Measurements from ENCODE around the gene MMS19.

MMS19 gene

GRCh38 chr10:97454330-97455036, 43.7 kb downstream of the MMS19 start:
- H3K4me1 ChIP-seq, result no peaks in the 10 kb centered on the region
- no peaks in the 10 kb centered on the region for H3K9me3 ChIP-seq
- no peak overlapping the region for H3K4me3 ChIP-seq
- H3K27me3 ChIP-seq (ENCODE audit: low read depth), result no peaks in the 10 kb centered on the region
- in situ Hi-C loops (cut with MboI; ENCODE audit: low sequenced_read_pairs), result no loop called here
- DNase-seq (ENCODE audit: low spot score in 2 of 2), result no peak
- peaks cover 73% of the 10 kb centered on the region for H3K36me3 ChIP-seq (replicated peaks)

GRCh38 chr10:97452352-97452751, 45.9 kb downstream of the MMS19 start:
- in situ Hi-C loops (cut with MboI; ENCODE audit: low sequenced_read_pairs), result no loop called here
- DNase-seq (ENCODE audit: low spot score in 2 of 2), result no peak
- Histone ChIP-seq H3K9me3 (no peaks in the 10 kb centered on the region), H3K4me3 (no peak overlapping the region), H3K27me3 (ENCODE audit: low read depth) (no peaks in the 10 kb centered on the region), H3K36me3 (replicated peaks) (peaks cover 56% of the 10 kb centered on the region), H3K4me1 (peaks cover 8% of the 10 kb centered on the region; the same call in 1 of the 2 replicates)

GRCh38 chr10:97451605-97452004, 46.6 kb downstream of the MMS19 start:
- Histone ChIP-seq H3K4me1 (peaks cover 15% of the 10 kb centered on the region), H3K9me3 (no peaks in the 10 kb centered on the region), H3K36me3 (replicated peaks) (peaks cover 49% of the 10 kb centered on the region), H3K27me3 (ENCODE audit: low read depth) (no peaks in the 10 kb centered on the region), H3K4me3 (no peak overlapping the region)
- in situ Hi-C loops (cut with MboI; ENCODE audit: low sequenced_read_pairs), result no loop called here
- no peak for DNase-seq (ENCODE audit: low spot score in 2 of 2)

GRCh38 chr10:97450828-97451227, 47.4 kb downstream of the MMS19 start:
- in situ Hi-C loops (cut with MboI; ENCODE audit: low sequenced_read_pairs), result no loop called here
- peaks cover 41% of the 10 kb centered on the region for H3K36me3 ChIP-seq (replicated peaks)

GRCh38 chr10:97445722-97446639, 52.2 kb downstream of the MMS19 start, which contains the start of the genes EXOSC1 and ZDHHC16:
TSS of gene EXOSC1 (minus strand) at chr10:97446006. CDS start at chr10:97445985, 21 bp downstream.
TSS of gene ZDHHC16 (plus strand) at chr10:97446175. CDS start at chr10:97451676, 5,501 bp downstream.
- peak; percentile 95 to 98 for DNase-seq (ENCODE audit: low spot score in 2 of 2)
- peaks cover 21% of the 10 kb centered on the region for H3K4me1 ChIP-seq
- no peaks in the 10 kb centered on the region for H3K27me3 ChIP-seq (ENCODE audit: low read depth)
- H3K9me3 ChIP-seq, result no peaks in the 10 kb centered on the region
- peaks cover 17% of the 10 kb centered on the region for H3K36me3 ChIP-seq (replicated peaks)
- peak within 1 kb of the TSS; percentile 89 for H3K4me3 ChIP-seq
- in situ Hi-C loops (cut with MboI; ENCODE audit: low sequenced_read_pairs), result no loop called here

More at GRCh38 chr10:97450828-97451227, 47.4 kb downstream of the MMS19 start:
- peaks cover 17% of the 10 kb centered on the region for H3K4me1 ChIP-seq
- no peak for DNase-seq (ENCODE audit: low spot score in 2 of 2)
- H3K9me3 ChIP-seq, result no peaks in the 10 kb centered on the region
- H3K27me3 ChIP-seq (ENCODE audit: low read depth), result no peaks in the 10 kb centered on the region
- no peak overlapping the region for H3K4me3 ChIP-seq

- H3K27me3 ChIP-seq (ENCODE audit: low read depth), result no peaks in the 10 kb centered on the region
- in situ Hi-C loops (cut with MboI; ENCODE audit: low sequenced_read_pairs), result no loop called here
- H3K4me1 ChIP-seq, result peaks cover 21% of the 10 kb centered on the region
- DNase-seq (ENCODE audit: low spot score in 2 of 2), result no peak
- peaks cover 22% of the 10 kb centered on the region for H3K36me3 ChIP-seq (replicated peaks)
- peak overlapping the region; percentile 89 for H3K4me3 ChIP-seq
- H3K9me3 ChIP-seq, result no peaks in the 10 kb centered on the region
Observed at GRCh38 chr10:97445357-97445721, 52.9 kb downstream of the MMS19 start.

- H3K27me3 ChIP-seq (ENCODE audit: low read depth), result no peaks in the 10 kb centered on the region
- H3K4me1 ChIP-seq, result peaks cover 21% of the 10 kb centered on the region
- in situ Hi-C loops (cut with MboI; ENCODE audit: low sequenced_read_pairs), result no loop called here
- H3K36me3 ChIP-seq (replicated peaks), result peaks cover 26% of the 10 kb centered on the region
- H3K9me3 ChIP-seq, result no peaks in the 10 kb centered on the region
- no peak for DNase-seq (ENCODE audit: low spot score in 2 of 2)
- H3K4me3 ChIP-seq, result no peak overlapping the region
Observed at GRCh38 chr10:97444212-97444611, 54.0 kb downstream of the MMS19 start.

- Histone ChIP-seq H3K9me3 (no peaks in the 10 kb centered on the region), H3K36me3 (replicated peaks) (peaks cover 38% of the 10 kb centered on the region), H3K4me1 (peaks cover 14% of the 10 kb centered on the region), H3K4me3 (no peak overlapping the region), H3K27me3 (ENCODE audit: low read depth) (no peaks in the 10 kb centered on the region)
- in situ Hi-C loops (cut with MboI; ENCODE audit: low sequenced_read_pairs), result no loop called here
- DNase-seq (ENCODE audit: low spot score in 2 of 2), result no peak
Observed at GRCh38 chr10:97442277-97442676, 55.9 kb downstream of the MMS19 start.

GRCh38 chr10:97435211-97435610, 63.0 kb downstream of the MMS19 start:
- no peak for DNase-seq (ENCODE audit: low spot score in 2 of 2)
- Histone ChIP-seq H3K4me1 (no peaks in the 10 kb centered on the region), H3K4me3 (no peak overlapping the region), H3K9me3 (no peaks in the 10 kb centered on the region), H3K36me3 (replicated peaks) (peaks cover 75% of the 10 kb centered on the region), H3K27me3 (ENCODE audit: low read depth) (no peaks in the 10 kb centered on the region)
- in situ Hi-C loops (cut with MboI; ENCODE audit: low sequenced_read_pairs), result no loop called here

GRCh38 chr10:97434557-97434956, 63.7 kb downstream of the MMS19 start:
- Histone ChIP-seq H3K4me1 (no peaks in the 10 kb centered on the region), H3K4me3 (no peak overlapping the region), H3K27me3 (ENCODE audit: low read depth) (no peaks in the 10 kb centered on the region), H3K36me3 (replicated peaks) (peaks cover 79% of the 10 kb centered on the region), H3K9me3 (no peaks in the 10 kb centered on the region)
- in situ Hi-C loops (cut with MboI; ENCODE audit: low sequenced_read_pairs), result no loop called here
- no peak for DNase-seq (ENCODE audit: low spot score in 2 of 2)

GRCh38 chr10:97434055-97434454, 64.2 kb downstream of the MMS19 start:
- peaks cover 81% of the 10 kb centered on the region for H3K36me3 ChIP-seq (replicated peaks)
- H3K27me3 ChIP-seq (ENCODE audit: low read depth), result no peaks in the 10 kb centered on the region
- H3K9me3 ChIP-seq, result no peaks in the 10 kb centered on the region
- in situ Hi-C loops (cut with MboI; ENCODE audit: low sequenced_read_pairs), result no loop called here
- no peak overlapping the region for H3K4me3 ChIP-seq
- H3K4me1 ChIP-seq, result no peaks in the 10 kb centered on the region
- no peak for DNase-seq (ENCODE audit: low spot score in 2 of 2)

- peaks cover 56% of the 10 kb centered on the region for H3K36me3 ChIP-seq (replicated peaks)
- no peaks in the 10 kb centered on the region for H3K27me3 ChIP-seq (ENCODE audit: low read depth)
- DNase-seq (ENCODE audit: low spot score in 2 of 2), result no peak
- in situ Hi-C loops (cut with MboI; ENCODE audit: low sequenced_read_pairs), result no loop called here
- H3K4me1 ChIP-seq, result peaks cover 4% of the 10 kb centered on the region; the same call in 1 of the 2 replicates
- no peaks in the 10 kb centered on the region for H3K9me3 ChIP-seq
- H3K4me3 ChIP-seq, result peak overlapping the region; percentile 94
Observed at GRCh38 chr10:97428572-97428981, 69.6 kb downstream of the MMS19 start.

GRCh38 chr10:97427571-97428179, 70.5 kb downstream of the MMS19 start:
- H3K9me3 ChIP-seq, result no peaks in the 10 kb centered on the region
- H3K4me1 ChIP-seq, result peaks cover 4% of the 10 kb centered on the region; the same call in 1 of the 2 replicates
- DNase-seq (ENCODE audit: low spot score in 2 of 2), result peak; percentile 69 to 78
- no peaks in the 10 kb centered on the region for H3K27me3 ChIP-seq (ENCODE audit: low read depth)
- peak overlapping the region; percentile 94 for H3K4me3 ChIP-seq
- in situ Hi-C loops (cut with MboI; ENCODE audit: low sequenced_read_pairs), result no loop called here
- peaks cover 52% of the 10 kb centered on the region for H3K36me3 ChIP-seq (replicated peaks)

Measured in HAP-1 (cell line).